Measurements from ENCODE around the gene IPCEF1.
"Not testable (repeated sequence)": the region's sequence is repeated elsewhere in the genome, so short reads cannot be mapped to it uniquely, and the experiment has no call there.

IPCEF1 gene

DNA sequence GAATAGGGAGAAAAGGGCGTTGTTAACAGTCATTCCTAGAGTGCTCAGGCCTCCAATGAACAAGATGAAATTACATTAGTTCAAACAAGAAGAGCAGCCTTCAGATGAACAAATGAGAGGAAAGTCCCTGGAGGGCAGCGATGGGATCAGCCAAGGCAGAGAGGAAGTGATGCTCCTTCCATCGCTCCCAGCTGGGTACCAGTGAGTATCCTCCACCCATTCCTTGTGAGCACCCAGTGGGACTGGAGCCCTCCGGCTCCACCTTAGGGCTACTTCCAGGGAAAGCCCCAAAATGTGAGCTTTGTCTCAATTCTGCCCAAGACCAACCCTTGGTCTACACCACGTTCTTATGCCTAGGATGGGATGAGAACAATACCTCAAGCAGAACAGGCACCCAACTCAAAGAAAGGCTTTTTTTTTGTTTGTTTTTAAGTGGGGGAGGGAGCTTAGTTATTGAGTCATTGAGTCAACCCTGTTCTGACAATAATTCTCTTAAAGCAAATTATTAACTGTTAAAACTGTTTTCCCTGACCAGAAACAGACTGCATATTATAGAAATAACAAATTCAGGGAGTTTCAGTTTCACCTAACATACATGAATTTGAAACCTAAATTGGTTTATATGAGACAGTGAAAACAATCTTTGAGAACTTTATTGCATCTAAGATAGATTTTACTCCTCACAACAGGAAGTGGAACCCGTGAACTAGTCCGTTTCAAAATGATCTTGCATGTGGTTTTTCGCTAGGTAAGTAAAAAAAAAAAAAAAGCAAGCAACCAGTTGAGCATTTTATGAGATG, 106.9 kb downstream of the IPCEF1 start:
- no peak for DNase-seq (ENCODE audit: low read depth in 2 of 3, low spot score in 2 of 3)

DNA sequence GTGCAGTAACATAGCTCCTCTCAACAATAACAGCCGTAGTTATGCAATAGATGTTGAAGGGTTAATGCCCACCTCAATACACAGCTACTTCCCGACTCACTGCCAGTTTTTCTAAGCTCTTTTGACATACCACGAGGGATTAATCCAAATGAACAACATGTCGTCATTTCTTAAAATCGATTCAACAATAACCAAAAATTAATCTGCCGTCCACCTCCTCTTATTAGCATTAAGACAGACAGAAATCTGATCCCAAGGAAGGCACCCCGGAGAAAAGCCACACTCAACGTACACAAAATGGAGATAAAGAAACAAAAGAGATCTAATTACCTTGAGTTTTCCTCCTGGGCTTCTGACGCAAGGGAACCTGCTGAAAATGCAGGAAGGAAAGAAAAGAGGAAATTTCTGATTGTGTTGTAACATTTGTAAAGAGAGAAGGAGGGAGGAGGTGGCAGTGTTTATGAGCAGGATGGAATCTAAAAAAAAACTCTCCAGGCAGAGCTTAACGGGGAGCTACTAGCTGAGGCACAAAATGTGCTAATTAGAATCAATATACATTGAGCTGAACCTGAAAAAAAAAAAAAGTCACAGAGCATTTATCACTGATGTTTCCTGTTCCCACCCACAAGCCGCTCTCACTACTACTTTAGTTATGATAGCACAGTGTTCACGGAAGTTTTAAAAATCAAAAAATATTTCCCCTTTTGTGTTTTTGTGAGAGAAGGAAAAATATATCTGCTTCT, 109.3 kb downstream of the IPCEF1 start:
- no peak for DNase-seq (ENCODE audit: low read depth in 2 of 3, low spot score in 2 of 3)

DNA sequence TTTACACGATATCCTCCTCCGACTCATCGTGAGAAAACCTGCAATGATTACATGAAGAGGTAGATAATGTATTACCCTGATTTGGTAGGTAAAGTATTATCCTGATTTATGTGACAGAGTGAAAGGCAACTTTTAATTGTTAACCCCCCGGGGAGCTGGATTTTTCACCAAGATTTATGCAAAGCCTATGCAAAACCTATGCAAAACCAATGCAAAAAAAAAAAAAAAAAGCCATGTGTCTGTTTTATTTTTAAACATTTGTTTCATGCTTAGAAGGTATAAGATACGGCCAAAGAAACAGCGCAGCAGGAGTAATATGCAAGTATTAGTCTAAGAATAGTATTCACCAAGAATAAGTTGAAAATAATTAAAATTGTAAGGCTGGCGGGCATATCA, 109.9 kb downstream of the IPCEF1 start:
- no peak for DNase-seq (ENCODE audit: low read depth in 2 of 3, low spot score in 2 of 3)

- no peak for DNase-seq (ENCODE audit: low read depth in 2 of 3, low spot score in 2 of 3)
Measured at GRCh38 chr6:154245506-154245905, 111.1 kb downstream of the IPCEF1 start.

- no peak for DNase-seq (ENCODE audit: low read depth in 2 of 3, low spot score in 2 of 3)
Measured at GRCh38 chr6:154243793-154244750, 112.5 kb downstream of the IPCEF1 start.

DNA sequence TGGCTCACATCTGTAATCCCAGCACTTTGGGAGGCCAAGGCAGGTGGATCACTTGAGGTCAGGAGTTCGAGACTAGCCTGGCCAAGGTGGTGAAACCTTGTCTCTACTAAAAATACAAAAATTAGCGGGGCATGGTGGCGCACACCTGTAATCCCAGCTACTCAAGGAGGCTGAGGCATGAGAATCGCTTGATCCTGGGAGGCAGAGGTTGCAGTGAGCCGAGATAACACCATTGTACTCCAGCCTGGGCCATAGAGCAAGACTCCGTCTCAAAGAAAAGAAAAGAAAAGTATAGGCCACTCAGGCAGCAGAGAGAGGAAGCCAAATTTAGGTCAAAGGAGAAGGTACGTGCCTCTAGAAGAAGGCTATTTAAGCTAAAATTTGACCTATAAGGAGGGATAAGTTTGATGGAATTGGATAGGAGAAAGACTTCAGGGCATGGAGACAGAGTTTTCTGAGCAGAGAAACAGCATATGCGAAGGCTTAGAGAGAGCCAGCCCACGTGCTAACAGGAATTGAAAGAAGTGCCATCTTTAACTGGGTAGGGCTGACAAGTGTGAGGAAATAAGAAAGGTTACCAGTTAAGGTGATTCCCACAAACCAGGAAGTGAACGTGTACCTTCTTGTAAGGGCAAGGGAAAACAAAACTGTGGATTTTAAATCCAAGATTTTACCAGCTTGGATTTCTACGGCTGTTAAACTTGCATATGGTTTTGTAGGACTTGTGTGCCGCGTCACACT, 113.8 kb downstream of the IPCEF1 start:
- DNase-seq (ENCODE audit: low read depth in 2 of 3, low spot score in 2 of 3), result no peak

DNA sequence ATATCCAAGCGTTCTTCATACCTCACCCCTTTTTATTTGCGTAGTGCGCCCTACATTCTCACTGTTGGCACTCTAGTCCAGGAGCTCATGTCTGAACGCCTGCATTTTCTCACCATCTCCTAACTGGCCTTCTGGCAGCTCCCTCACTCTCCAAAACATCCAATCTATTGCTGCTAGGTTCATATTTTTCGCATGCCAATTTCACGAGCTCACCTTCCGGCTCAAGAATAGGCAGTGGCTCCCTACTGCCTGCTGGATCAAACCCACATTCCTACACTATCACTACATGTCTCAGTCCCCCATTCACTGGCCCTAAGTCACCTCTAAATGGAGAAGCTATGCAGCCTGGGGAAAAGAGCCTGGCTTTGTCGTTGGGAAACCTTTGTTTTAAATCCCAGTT, 115.0 kb downstream of the IPCEF1 start:
- DNase-seq (ENCODE audit: low read depth in 2 of 3, low spot score in 2 of 3), result no peak

GRCh38 chr6:154241061-154241460, 115.5 kb downstream of the IPCEF1 start:
- DNase-seq (ENCODE audit: low read depth in 2 of 3, low spot score in 2 of 3), result not testable (repeated sequence)

DNA sequence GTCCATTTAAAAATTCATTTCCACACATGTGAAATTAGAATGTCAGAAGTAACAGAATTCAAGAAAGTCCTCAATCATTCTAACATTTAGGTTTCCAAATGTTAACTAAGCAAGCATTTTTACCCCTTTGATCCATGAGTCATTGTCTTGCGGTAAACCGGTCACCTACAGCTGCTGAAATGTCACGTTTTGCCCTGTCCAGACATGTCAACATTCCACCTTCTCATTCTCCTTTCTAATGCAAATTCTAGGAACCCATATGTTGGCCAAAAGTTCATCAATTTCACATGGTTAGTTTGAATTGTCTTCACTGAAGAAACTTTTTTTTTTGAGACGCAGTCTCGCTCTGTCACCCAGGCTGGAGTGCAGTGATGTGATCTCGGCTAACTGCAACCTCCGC, 117.2 kb downstream of the IPCEF1 start:
- DNase-seq (ENCODE audit: low read depth in 2 of 3, low spot score in 2 of 3), result no peak

DNA sequence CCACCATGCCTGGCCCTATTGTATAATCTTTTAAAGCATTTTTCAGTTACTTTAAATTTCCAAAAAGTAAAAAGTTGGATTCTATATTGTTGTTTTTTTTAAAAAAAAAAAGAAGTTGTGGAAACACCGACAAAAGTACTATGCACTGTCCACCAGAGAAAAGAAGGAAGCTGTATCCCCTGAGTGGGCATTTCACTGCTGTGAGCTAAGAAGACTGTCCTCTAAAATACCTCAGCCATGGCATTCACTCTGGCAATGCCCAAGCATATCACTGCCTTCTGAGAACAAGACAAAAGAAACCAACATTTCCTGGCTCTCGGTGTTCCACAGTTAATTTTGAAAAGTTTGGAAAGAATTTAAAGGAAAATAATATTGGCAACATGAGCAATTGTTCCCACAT, 117.8 kb downstream of the IPCEF1 start:
- no peak for DNase-seq (ENCODE audit: low read depth in 2 of 3, low spot score in 2 of 3)

DNA sequence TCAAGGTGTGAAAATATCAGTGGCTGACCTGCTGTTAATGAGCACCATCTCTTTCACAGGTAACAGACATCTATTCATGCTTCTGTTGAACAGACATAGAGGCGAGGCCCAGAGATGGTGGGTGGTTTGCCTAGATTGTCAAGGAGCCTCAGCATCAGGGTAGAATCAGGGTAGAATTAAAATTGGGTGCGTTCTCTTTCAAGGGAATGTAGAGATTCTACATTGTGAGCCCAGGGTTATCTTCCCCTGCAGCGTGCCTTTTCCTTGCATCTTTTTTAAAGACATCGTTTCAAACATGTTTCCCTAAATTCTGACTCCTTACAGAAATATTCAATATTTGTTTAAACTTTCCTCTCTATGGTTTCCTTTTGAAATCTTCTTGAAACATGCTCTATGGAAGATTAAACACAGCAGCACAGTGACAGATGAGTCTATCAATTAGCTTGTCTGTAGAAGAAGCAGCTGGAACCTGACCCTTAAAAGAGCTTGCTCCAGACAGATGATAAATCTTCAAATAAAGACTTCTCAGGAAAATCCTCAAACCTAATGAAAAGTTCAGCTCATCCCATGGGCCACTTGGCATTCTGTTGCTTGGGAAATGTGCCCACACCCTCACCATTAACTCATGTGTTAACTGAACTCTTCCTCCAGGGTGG, 119.8 kb downstream of the IPCEF1 start:
- no peak for DNase-seq (ENCODE audit: low read depth in 2 of 3, low spot score in 2 of 3)

GRCh38 chr6:154234019-154234772, 122.4 kb downstream of the IPCEF1 start:
- DNase-seq (ENCODE audit: low read depth in 2 of 3, low spot score in 2 of 3), result no peak

- no peak for DNase-seq (ENCODE audit: low read depth in 2 of 3, low spot score in 2 of 3)
Measured at GRCh38 chr6:154233383-154233782, 123.2 kb downstream of the IPCEF1 start.

- no peak for DNase-seq (ENCODE audit: low read depth in 2 of 3, low spot score in 2 of 3)
Measured at GRCh38 chr6:154232013-154232910, 124.3 kb downstream of the IPCEF1 start.

DNA sequence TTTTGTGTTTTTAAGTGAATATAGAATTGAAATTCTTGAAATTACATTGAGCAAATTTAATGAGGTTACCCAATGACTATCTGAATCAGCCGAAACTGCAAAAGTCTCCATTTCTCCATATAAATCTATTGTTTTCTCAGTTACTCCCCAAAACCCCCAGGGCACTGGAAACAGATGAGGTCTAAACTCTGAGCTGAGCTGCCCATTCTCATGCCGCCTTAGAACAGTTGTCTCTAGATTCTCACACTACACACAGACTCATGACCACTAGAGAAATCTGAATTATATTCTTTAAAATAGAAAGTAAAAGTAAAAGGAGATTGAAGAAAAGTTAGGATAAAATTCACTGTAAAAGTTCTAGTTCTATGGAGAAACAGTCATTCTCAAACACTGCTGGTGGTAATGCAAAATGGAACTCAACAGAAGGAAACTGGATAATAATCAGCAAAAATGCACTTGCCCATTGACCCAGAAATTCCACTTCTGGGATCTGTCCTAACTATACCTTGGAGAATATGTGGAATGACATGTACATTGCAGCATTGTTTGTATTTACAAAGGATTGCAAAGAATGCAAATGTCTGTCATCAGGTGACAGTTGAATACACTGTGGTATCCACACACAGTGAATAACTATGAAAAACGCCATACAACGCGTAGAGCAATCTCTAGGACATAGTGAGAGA, 125.5 kb downstream of the IPCEF1 start:
- DNase-seq (ENCODE audit: low read depth in 2 of 3, low spot score in 2 of 3), result no peak

DNA sequence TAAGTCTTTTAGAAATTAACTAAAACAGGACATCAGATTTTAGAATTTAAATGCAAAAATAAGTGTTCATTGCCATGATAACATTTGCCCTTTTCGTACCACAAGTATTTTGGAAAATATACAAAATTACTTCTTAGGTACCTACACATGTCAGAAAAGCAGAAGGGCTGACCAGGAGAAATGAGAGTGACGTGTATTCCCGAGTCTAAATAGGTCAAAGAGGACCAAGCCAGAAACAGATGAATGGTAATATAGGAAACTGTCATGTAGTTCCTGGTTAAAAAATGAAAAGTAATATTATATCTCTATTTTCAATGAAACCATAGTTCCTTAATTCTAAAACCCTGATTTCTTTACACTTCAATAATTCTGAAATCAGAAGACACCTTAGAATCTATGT, 126.2 kb downstream of the IPCEF1 start:
- DNase-seq (ENCODE audit: low read depth in 2 of 3, low spot score in 2 of 3), result no peak

DNA sequence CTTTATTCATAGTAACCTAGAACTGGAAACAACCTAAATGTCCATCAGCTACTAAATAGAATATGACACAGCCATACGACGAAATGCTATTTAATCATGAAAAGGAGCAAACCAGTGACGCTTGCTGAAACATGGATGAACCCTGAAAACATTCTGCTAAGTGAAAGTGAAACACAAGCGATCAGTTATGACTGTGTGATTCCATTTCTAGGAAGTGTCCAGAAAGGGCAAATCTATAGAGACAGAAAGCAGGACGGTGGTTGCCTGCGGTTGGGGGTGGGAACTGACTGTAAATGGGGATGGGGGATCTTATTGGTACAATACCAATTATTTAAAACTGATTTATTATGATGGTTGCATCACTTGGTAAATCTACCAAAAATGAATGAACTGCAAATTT, 126.8 kb downstream of the IPCEF1 start:
- DNase-seq (ENCODE audit: low read depth in 2 of 3, low spot score in 2 of 3), result peak in 1 of 3 experiments; percentile 20

GRCh38 chr6:154228521-154228905, 128.1 kb downstream of the IPCEF1 start:
- DNase-seq (ENCODE audit: low read depth in 2 of 3, low spot score in 2 of 3), result no peak
